ENCODE results near the gene NCOA7.

DNA sequence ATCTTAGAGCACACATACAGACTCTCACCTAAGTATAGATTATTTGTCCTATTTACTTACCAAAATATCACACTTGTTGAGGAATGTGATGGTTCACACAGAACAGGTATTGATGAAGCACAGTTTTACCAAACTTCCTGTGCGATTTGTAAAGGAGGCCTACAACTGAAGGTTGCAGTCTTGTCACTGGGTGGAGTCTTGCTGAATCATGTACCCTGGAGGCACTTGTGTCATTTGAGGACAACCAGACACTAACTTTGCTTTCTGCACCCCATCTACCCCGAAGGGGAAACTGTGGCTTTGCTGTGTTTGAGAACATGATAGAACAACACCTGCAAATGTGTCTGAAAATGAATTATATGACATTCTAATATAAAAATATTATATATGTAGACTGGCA, 133.4 kb downstream of the NCOA7 start:
- no peak for TF ChIP-seq CTCF (IDR thresholded peaks at IDR 0.05)
- TF ChIP-seq EP300 (IDR thresholded peaks at IDR 0.05; ENCODE audit: borderline replicate concordance in 1 of 2, low read depth in 1 of 2, low read length in 1 of 2), result no peak
- no peak for TF ChIP-seq TCF12 (IDR thresholded peaks at IDR 0.05)
- TF ChIP-seq SMC3 (IDR thresholded peaks at IDR 0.05; ENCODE audit: low read depth, low read length), result no peak
- no peak for TF ChIP-seq EZH2phosphoT487 (IDR thresholded peaks at IDR 0.05; ENCODE audit: borderline replicate concordance, low read depth)
- TF ChIP-seq GABPA (IDR thresholded peaks at IDR 0.05; ENCODE audit: low read depth), result no peak
- TF ChIP-seq MXI1 (IDR thresholded peaks at IDR 0.05; ENCODE audit: low read depth, low read length), result no peak
- no peak for TF ChIP-seq POLR2AphosphoS5 (IDR thresholded peaks at IDR 0.05; ENCODE audit: low read depth, low read length)
- TF ChIP-seq FOXJ3 (CRISPR knock-in tag; IDR thresholded peaks at IDR 0.05), result no peak
- TF ChIP-seq RFX5 (IDR thresholded peaks at IDR 0.05; ENCODE audit: low read length), result no peak

All from SK-N-SH (cell line).